ENCODE measurements around the gene SUPT7L. TPM values are rescaled to one million over a fixed set of nuclear protein-coding genes. Genes with fewer than 3 reads are reported as not detected.

Gene SUPT7L
- 25.2 TPM for total RNA-seq (2021; ENCODE audit: unreplicated experiment)
- 27.8 TPM in 2 replicates for polyA plus RNA-seq (2012)
- percentile 89 among the genes with signal in this experiment for Bru-seq, nascent RNA
- BruChase-seq, experiment 1, labeled RNA remaining after a 6-hour chase: percentile 90 among the genes with signal in this experiment
- BruChase-seq, experiment 2, labeled RNA remaining after a 2-hour chase: percentile 89 among the genes with signal in this experiment
- long read RNA-seq, full-length matches to known transcripts: 24 of 42 reads
- long read RNA-seq, partial matches to known transcripts: 7 of 42 reads
- long read RNA-seq, other reads (novel, unspliced or antisense): 11 of 42 reads

GRCh38 chr2:27663285-27664153 lies at the start of gene SUPT7L, which contains the start of gene SLC4A1AP:
Gene SUPT7L, minus strand, starts transcription at chr2:27663614. Its CDS starts 1,422 bp downstream, at chr2:27662192.
Gene SLC4A1AP, plus strand, starts transcription at chr2:27663889. Its CDS starts 26 bp downstream, at chr2:27663915.
- ATAC-seq (peak; percentile 84), DNase-seq (ENCODE audit: low read depth, low spot score) (peak; percentile 85)
- Histone ChIP-seq H3K4me2 (ENCODE audit: low read length) (peak within 1 kb of the TSS; percentile 89), H3K9me2 (ENCODE audit: insufficient read depth) (no peaks in the 10 kb centered on the region), H4K20me1 (ENCODE audit: insufficient read depth) (no peaks in the 10 kb centered on the region), H3K27me3 (ENCODE audit: insufficient read depth, low read length) (no peaks in the 10 kb centered on the region), H3K9me3 (ENCODE audit: control insufficient read depth in 1 of 2, insufficient read depth in 1 of 2, low read depth in 1 of 2, low read length in 2 of 2) (no peaks in the 10 kb centered on the region), H3K36me3 (ENCODE audit: control insufficient read depth in 1 of 2, insufficient read depth in 2 of 2, low read length in 2 of 2) (peaks cover 33 to 36% of the 10 kb centered on the region in 2 experiments), H3K4me3 (replicated peaks in 1 of 2; ENCODE audit: low read depth in 1 of 2, low read length in 2 of 2) (peak within 1 kb of the TSS; percentile 92 to 99), H2AFZ (ENCODE audit: low read depth, low read length, poor library complexity, severe bottlenecking) (peak within 1 kb of the TSS; percentile 88), H3K79me2 (ENCODE audit: insufficient read depth, low read length) (peaks cover 51% of the 10 kb centered on the region), H3K4me1 (ENCODE audit: control insufficient read depth in 1 of 2, insufficient read depth in 2 of 2, low read length in 2 of 2) (peaks cover 7 to 17% of the 10 kb centered on the region in 2 experiments), H3K9ac (ENCODE audit: low read length) (peak within 1 kb of the TSS; percentile 82), H3K27ac (ENCODE audit: low read depth, low read length) (peak within 1 kb of the TSS; percentile 71)
- ChIA-PET RAD21 (ENCODE audit: low non-redundant PET in 1 of 2, low total read pairs in 2 of 2, uncharacterized antibody in 2 of 2, unreplicated experiment in 2 of 2) (no interaction called here), POLR2A (interaction anchor here (1.0 to 1.3 kb wide), 2 partner anchors 9 to 19 kb away, joined by 3 read pairs; no protein-coding TSS in a partner anchor), CTCF (interaction anchor here (1.2 to 1.4 kb wide), 2 partner anchors 20 to 40 kb away, joined by 4 to 9 read pairs; no protein-coding TSS in a partner anchor)
- no TSS peak for BruUV-seq (replicated peaks)
- intact Hi-C loops (cut with micrococcal nuclease): loop anchor here (5.0 kb wide), 1 partner anchor 256 kb away; the partner anchor contains the start of gene PPM1G
- TF ChIP-seq RAD21 (IDR thresholded peaks at IDR 0.05; ENCODE audit: low read depth) (no peak), MAX (IDR thresholded peaks at IDR 0.05) (peak; percentile 71; the same call in 1 of the 2 replicates), CEBPB (IDR thresholded peaks at IDR 0.05; ENCODE audit: low read depth) (no peak; the same call in 1 of the 2 replicates), ELF1 (IDR thresholded peaks at IDR 0.05; ENCODE audit: borderline replicate concordance, low read depth) (0 out of 2 replicates have a peak, but pooled peaks have one; percentile 18), ZNF274 (IDR thresholded peaks at IDR 0.05; ENCODE audit: low read depth, low read length) (no peak), CTCF (IDR thresholded peaks at IDR 0.05 in 2 of 3, conservative IDR thresholded peaks at IDR 0.05 in 1 of 3; ENCODE audit: borderline replicate concordance in 1 of 3, insufficient read depth in 1 of 3, low read depth in 2 of 3, low read length in 2 of 3) (0 out of 6 replicates have a peak, but pooled peaks of 1 of the 3 experiments have one; percentile 17), SP1 (IDR thresholded peaks at IDR 0.05; ENCODE audit: low read depth) (peak; percentile 70; the same call in 1 of the 2 replicates), ATF3 (IDR thresholded peaks at IDR 0.05) (no peak), TCF7L2 (IDR thresholded peaks at IDR 0.05; ENCODE audit: borderline replicate concordance, extremely low read depth, insufficient read depth, insufficient read length) (no peak), YY1 (IDR thresholded peaks at IDR 0.05; ENCODE audit: extremely low read depth, insufficient replicate concordance, low read depth, low read length) (peak; percentile 93), JUND (IDR thresholded peaks at IDR 0.05) (no peak), EZH2 (IDR thresholded peaks at IDR 0.05) (no peak), FOSL1 (IDR thresholded peaks at IDR 0.05; ENCODE audit: low read depth) (no peak), ZBTB33 (IDR thresholded peaks at IDR 0.05; ENCODE audit: extremely low read depth, insufficient replicate concordance, low read length) (peak; percentile 17), POLR2A (IDR thresholded peaks at IDR 0.05; ENCODE audit: borderline replicate concordance, extremely low read depth, insufficient read depth, insufficient read length) (peak; percentile 67), CBX3 (IDR thresholded peaks at IDR 0.05; ENCODE audit: low read depth) (peak; percentile 95), EZH2phosphoT487 (IDR thresholded peaks at IDR 0.05; ENCODE audit: borderline replicate concordance) (no peak), POLR2AphosphoS5 (IDR thresholded peaks at IDR 0.05; ENCODE audit: low read depth, low read length) (peak; percentile 82), SRF (IDR thresholded peaks at IDR 0.05; ENCODE audit: low read depth) (peak; percentile 80), ZFX (IDR thresholded peaks at IDR 0.05) (no peak; the same call in 1 of the 2 replicates)

Data from HCT116 (cell line).